ENCODE measurements around the gene HSP90AB1.

The HSP90AB1 gene

DNA sequence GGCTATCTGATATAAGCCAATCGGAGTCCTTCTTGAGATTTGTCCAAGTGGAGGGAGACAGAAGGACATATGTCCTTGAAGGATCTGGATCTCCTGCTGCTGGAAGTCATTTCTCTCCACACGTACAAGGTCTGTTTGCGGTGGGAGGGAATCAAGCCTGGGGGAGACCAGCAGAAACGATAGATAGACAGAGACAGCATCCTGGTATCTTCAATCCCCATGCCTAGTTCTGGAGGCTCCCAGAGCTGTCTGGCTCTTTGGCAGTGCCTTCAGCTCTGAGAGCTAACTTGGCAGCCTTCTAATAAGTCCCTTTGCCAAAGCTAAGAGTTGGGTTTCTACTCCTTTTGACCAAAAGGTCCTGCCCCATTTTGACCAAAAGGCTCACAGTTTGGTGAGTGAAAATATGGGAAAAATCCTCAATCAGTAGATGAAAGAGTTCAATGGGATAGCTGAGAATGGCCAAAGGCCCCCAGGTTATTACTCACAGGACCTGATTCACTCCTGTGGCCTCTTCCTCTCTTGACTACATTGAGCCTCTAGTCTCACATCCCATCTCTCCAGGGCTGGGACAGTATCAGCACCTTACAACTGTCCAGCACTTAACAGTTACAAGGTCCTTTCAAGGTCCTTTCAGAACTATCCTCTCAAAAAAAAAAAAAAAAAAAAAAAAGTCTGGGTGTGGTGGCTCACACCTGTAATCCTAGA lies 45.9 kb downstream of the HSP90AB1 start:
- no peak for DNase-seq

- DNase-seq: no peak
Observed at GRCh38 chr6:44294832-44295791, 48.2 kb downstream of the HSP90AB1 start.

GRCh38 chr6:44297063-44298038 lies 50.5 kb downstream of the HSP90AB1 start:
- DNase-seq: peak; percentile 19

GRCh38 chr6:44298055-44298803 lies 51.3 kb downstream of the HSP90AB1 start:
- no peak for DNase-seq

- DNase-seq: no peak
Observed at GRCh38 chr6:44298864-44299263, 52.0 kb downstream of the HSP90AB1 start.

DNA sequence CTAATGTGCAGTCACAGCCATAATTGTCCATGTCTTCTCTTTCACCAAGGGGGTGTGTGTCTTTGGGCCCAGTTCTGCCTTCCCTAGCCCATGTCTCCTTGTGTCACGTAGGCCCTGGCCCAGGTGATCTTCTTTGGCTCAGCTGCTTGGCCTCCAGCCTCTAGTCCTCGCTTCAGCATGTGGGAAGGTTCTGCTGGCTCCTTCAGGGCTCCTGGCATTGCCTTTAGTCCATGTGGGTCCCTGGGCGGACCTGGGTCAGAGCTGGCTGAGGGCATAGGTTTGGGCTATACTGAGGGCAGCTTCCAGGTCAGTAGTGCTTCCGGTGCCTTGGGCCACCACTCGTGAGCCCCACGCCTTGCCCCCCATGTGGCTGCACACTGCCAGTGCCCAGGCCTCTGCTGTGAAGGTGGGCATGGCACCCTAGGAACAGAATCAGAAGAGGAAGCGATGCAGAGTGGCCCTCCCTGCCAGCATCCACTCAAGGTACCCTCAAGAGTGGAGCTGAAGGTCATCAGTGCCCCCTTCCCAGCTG lies 53.5 kb downstream of the HSP90AB1 start:
- no peak for DNase-seq

GRCh38 chr6:44301106-44301505 lies 54.2 kb downstream of the HSP90AB1 start:
- no peak for DNase-seq

- no peak for DNase-seq
Observed at GRCh38 chr6:44301782-44302564, 55.1 kb downstream of the HSP90AB1 start.

GRCh38 chr6:44302856-44303255 lies 56.0 kb downstream of the HSP90AB1 start:
- no peak for DNase-seq
